Peyer's patch (tissue), 4 donors: ENCODE results near the gene AHSA1.

Experiments used
- POLR2A ChIP-seq, 2 donors: fragments of 450-650 bp; IDR thresholded peaks; one replicate each; pipeline ENCODE4 v1.5.1; 2017; ENCODE audit warnings: antibody characterized with exemption in 2 of 2, mild to moderate bottlenecking in 2 of 2, moderate library complexity in 2 of 2
- TF ChIP-seq, protein P1 (sequence below), 6 experiments: fragments of 450-650 bp in 4 of 6; fragments of 200-600 bp in 2 of 6; sonication (generic) in 1 of 6; IDR thresholded peaks; one replicate each; pipeline ENCODE4 v1.5.1; 2017 to 2019; ENCODE audit warnings: antibody characterized with exemption in 6 of 6, mild to moderate bottlenecking in 3 of 6, moderate library complexity in 1 of 6

DNA sequence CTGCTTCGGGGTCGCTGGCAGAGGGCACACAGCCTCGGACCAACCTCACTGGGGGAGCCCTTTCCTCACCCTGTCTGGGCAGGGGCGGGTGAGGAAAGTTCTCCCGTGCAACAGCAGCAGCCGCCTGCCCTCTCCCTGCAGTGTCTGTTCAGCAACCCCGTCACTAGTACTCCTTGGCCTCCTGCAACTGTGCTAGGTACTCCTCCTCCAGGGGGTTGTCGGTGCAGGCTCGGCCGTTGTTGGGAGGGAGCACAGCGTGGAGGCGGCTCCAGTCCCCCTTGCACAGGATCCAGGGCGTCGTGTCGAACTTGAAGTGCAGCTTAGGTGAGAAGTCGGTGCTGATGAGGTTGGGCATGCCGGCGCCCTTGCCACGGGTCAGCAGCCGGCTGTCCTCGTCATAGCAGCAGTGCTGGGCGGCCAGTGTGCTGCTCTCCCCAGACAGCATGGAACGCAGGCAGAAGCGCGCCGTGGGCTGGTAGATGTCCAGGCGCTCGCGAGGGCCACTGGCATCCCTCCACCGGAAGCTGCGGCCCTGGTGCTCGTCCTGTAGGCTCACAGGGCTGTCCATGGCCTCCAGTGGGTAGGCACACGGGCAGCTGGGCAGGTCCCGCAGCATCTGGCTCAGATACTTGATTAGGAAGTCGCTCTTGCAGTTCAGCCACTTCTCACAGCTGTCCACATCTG is 17.7 kb downstream of the AHSA1 start:
- TF ChIP-seq, protein P1, sequence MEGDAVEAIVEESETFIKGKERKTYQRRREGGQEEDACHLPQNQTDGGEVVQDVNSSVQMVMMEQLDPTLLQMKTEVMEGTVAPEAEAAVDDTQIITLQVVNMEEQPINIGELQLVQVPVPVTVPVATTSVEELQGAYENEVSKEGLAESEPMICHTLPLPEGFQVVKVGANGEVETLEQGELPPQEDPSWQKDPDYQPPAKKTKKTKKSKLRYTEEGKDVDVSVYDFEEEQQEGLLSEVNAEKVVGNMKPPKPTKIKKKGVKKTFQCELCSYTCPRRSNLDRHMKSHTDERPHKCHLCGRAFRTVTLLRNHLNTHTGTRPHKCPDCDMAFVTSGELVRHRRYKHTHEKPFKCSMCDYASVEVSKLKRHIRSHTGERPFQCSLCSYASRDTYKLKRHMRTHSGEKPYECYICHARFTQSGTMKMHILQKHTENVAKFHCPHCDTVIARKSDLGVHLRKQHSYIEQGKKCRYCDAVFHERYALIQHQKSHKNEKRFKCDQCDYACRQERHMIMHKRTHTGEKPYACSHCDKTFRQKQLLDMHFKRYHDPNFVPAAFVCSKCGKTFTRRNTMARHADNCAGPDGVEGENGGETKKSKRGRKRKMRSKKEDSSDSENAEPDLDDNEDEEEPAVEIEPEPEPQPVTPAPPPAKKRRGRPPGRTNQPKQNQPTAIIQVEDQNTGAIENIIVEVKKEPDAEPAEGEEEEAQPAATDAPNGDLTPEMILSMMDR (IDR thresholded peaks at IDR 0.05): no peak
- no peak for TF ChIP-seq POLR2A (IDR thresholded peaks at IDR 0.05)
